GM10248 (cell line): Measurements from ENCODE around the gene ST6GALNAC3.

Experiments
- CTCF ChIA-PET: fragments of 300-600 bp; sonication (Branson Sonifier 250); formaldehyde crosslinking; extraction: SDS; loops from one replicate; lab custom pipeline; 2021; ENCODE audit warnings: antibody characterized with exemption; lab: Yijun Ruan, JAX
- POLR2A ChIA-PET: fragments of 350-650 bp; sonication (Branson Sonifier 250); formaldehyde crosslinking; extraction: SDS; loops from one replicate; lab custom pipeline; 2020; ENCODE audit warnings: antibody characterized with exemption; lab: Yijun Ruan, JAX
- DNase-seq: peaks from one replicate; pipeline ENCODE4 v3.0.0; 2012; ENCODE audit errors: extremely low spot score
- CTCF ChIP-seq: IDR thresholded peaks from 2 replicates; pipeline ENCODE4 v1.5.1; 2012; ENCODE audit warnings: mild to moderate bottlenecking, low read depth; ENCODE audit errors: extremely low read depth, missing control alignments, control extremely low read depth

Gene ST6GALNAC3

GRCh38 chr1:76079475-76080227 is 5.1 kb downstream of the ST6GALNAC3 start:
- DNase-seq = no peak
- ChIA-PET POLR2A (interaction anchor here (0.5 kb wide), 1 partner anchor 152 kb away, joined by 5 read pairs; no protein-coding TSS in a partner anchor), CTCF (interaction anchor here (1.0 to 1.7 kb wide), 2 partner anchors 8 to 16 kb away, joined by 3 read pairs; no protein-coding TSS in a partner anchor)
- TF ChIP-seq CTCF = no peak

GRCh38 chr1:76080552-76081079 is 6.1 kb downstream of the ST6GALNAC3 start:
- no peak for DNase-seq
- ChIA-PET POLR2A (no interaction called here), CTCF (no interaction called here)
- TF ChIP-seq CTCF = no peak

- no peak for DNase-seq
- no peak for TF ChIP-seq CTCF
- ChIA-PET POLR2A (no interaction called here), CTCF (interaction anchor here (0.8 to 1.4 kb wide), 3 partner anchors 9 to 11 kb away, joined by 3 to 4 read pairs (median 3); no protein-coding TSS in a partner anchor)
Observed at GRCh38 chr1:76082062-76082461, 7.5 kb downstream of the ST6GALNAC3 start.

- CTCF ChIA-PET = no interaction called here
- no peak for TF ChIP-seq CTCF
- POLR2A ChIA-PET = no interaction called here
- DNase-seq = no peak
Observed at GRCh38 chr1:76083189-76083588, 8.6 kb downstream of the ST6GALNAC3 start.

- ChIA-PET CTCF (no interaction called here), POLR2A (no interaction called here)
- no peak for DNase-seq
- TF ChIP-seq CTCF = no peak
Observed at GRCh38 chr1:76084029-76084627, 9.6 kb downstream of the ST6GALNAC3 start.

- CTCF ChIA-PET = no interaction called here
- POLR2A ChIA-PET = no interaction called here
- no peak for TF ChIP-seq CTCF
- DNase-seq = no peak
Observed at GRCh38 chr1:76084685-76085084, 10.1 kb downstream of the ST6GALNAC3 start.
